ENCODE data around the gene FBXW10. TPM values are rescaled to one million over a fixed set of nuclear protein-coding genes. Genes with fewer than 3 reads are reported as not detected.
A peak's percentile ranks its signal among the peaks of the same experiment; 100 is the strongest.
"Not testable (repeated sequence)": the region's sequence is repeated elsewhere in the genome, so short reads cannot be mapped to it uniquely, and the experiment has no call there.

FBXW10 gene
- total and polyA plus RNA-seq, 10 of the 15 experiments (the other 5 are each of a cell fraction or from before 2014, with no cell fraction given), result 0.01 to 0.11 TPM; not detected in 8

GRCh38 chr17:18772471-18772870, 28.6 kb downstream of the FBXW10 start (continued):
- TF ChIP-seq BCLAF1 (IDR thresholded peaks at IDR 0.05) (no peak), NFXL1 (IDR thresholded peaks at IDR 0.05; ENCODE audit: borderline replicate concordance) (no peak)

- POLR2A ChIA-PET; H3K36me3 ChIP-seq (ENCODE audit: control insufficient read depth in 2 of 2, insufficient read depth in 2 of 2, low read length in 1 of 2); RAD21 ChIA-PET (ENCODE audit: unreplicated experiment); intact Hi-C loops (cut with micrococcal nuclease; ENCODE audit: unreplicated experiment); H3K27me3 ChIP-seq (replicated peaks in 1 of 2; ENCODE audit: control insufficient read depth in 2 of 2, insufficient read depth in 2 of 2, low read length in 1 of 2); H3K9me3 ChIP-seq (replicated peaks; ENCODE audit: control insufficient read depth, insufficient read depth, low read length); H4K20me1 ChIP-seq (ENCODE audit: control insufficient read depth, insufficient read depth); in situ Hi-C loops (cut with MboI); H3K4me1 ChIP-seq (ENCODE audit: control insufficient read depth, insufficient read depth, low read length); CTCF ChIA-PET; SMC1A ChIA-PET (ENCODE audit: uncharacterized antibody, unreplicated experiment): not testable (repeated sequence)
- Histone ChIP-seq H3K4me3 (peak within 1 kb of the TSS; percentile 58; the same call in 1 of the 2 replicates), H3K4me2 (ENCODE audit: control insufficient read depth, insufficient read depth) (0 out of 2 replicates have a peak within 1 kb of the TSS, but pooled peaks have one; percentile 9), H3K9ac (ENCODE audit: control insufficient read depth, insufficient read depth, low read length) (peak within 1 kb of the TSS; percentile 56; the same call in 1 of the 2 replicates), H3K79me2 (ENCODE audit: control insufficient read depth, insufficient read depth, low read length) (peaks cover 10% of the 10 kb centered on the region), H3K27ac (ENCODE audit: control insufficient read depth, insufficient read depth) (peak within 1 kb of the TSS; percentile 55; the same call in 1 of the 2 replicates), H2AFZ (ENCODE audit: control insufficient read depth, low read depth, low read length) (peak within 1 kb of the TSS; percentile 51)
- under 1% methylated on average over 36 of the region's 56 CpGs for WGBS (ENCODE audit: insufficient coverage, insufficient replicate concordance, low lambda C conversion rate, missing lambda C conversion rate)
- TSS peak; percentile 69 for BruUV-seq (replicated peaks)
- peak; percentile 77 for DNase-seq (ENCODE audit: low read depth, low spot score)
- FAIRE-seq, result peak; percentile 80
- ATAC-seq, result peak; percentile 100
- TF ChIP-seq PML (IDR thresholded peaks at IDR 0.05; ENCODE audit: low read length) (peak; percentile 33; the same call in 1 of the 2 replicates), CHD2 (IDR thresholded peaks at IDR 0.05; ENCODE audit: borderline replicate concordance, low read depth, low read length) (peak; percentile 41; the same call in 1 of the 2 replicates), IKZF1 (conservative IDR thresholded peaks at IDR 0.05) (peak; percentile 50; the same call in 1 of the 2 replicates), YY1 (IDR thresholded peaks at IDR 0.05; ENCODE audit: low read depth, low read length) (peak; percentile 94), POU2F2 (IDR thresholded peaks at IDR 0.05; ENCODE audit: borderline replicate concordance, low read depth, low read length) (peak; percentile 67; the same call in 1 of the 3 replicates), POLR2AphosphoS5 (IDR thresholded peaks at IDR 0.05; ENCODE audit: low read length) (peak; percentile 67; the same call in 1 of the 2 replicates), SP1 (IDR thresholded peaks at IDR 0.05; ENCODE audit: low read depth, low read length) (peak; percentile 39), SIX5 (IDR thresholded peaks at IDR 0.05; ENCODE audit: low read depth, low read length, severe bottlenecking) (peak; percentile 64), SMARCA5 (IDR thresholded peaks at IDR 0.05) (peak; percentile 68; the same call in 1 of the 2 replicates), ATF7 (IDR thresholded peaks at IDR 0.05; ENCODE audit: low read depth) (peak; percentile 32; the same call in 1 of the 2 replicates), HCFC1 (IDR thresholded peaks at IDR 0.05; ENCODE audit: low read length) (peak; percentile 81), CBFB (IDR thresholded peaks at IDR 0.05; ENCODE audit: low read depth) (0 out of 2 replicates have a peak, but pooled peaks have one; percentile 20), SMAD5 (IDR thresholded peaks at IDR 0.05; ENCODE audit: low read depth) (0 out of 2 replicates have a peak, but pooled peaks have one; percentile 40), NR2C1 (IDR thresholded peaks at IDR 0.05) (peak; percentile 50)
- TF ChIP-seq, protein P1, sequence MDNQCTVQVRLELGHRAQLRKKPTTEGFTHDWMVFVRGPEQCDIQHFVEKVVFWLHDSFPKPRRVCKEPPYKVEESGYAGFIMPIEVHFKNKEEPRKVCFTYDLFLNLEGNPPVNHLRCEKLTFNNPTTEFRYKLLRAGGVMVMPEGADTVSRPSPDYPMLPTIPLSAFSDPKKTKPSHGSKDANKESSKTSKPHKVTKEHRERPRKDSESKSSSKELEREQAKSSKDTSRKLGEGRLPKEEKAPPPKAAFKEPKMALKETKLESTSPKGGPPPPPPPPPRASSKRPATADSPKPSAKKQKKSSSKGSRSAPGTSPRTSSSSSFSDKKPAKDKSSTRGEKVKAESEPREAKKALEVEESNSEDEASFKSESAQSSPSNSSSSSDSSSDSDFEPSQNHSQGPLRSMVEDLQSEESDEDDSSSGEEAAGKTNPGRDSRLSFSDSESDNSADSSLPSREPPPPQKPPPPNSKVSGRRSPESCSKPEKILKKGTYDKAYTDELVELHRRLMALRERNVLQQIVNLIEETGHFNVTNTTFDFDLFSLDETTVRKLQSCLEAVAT (IDR thresholded peaks at IDR 0.05), result 0 out of 2 replicates have a peak, but pooled peaks have one; percentile 22
- TF ChIP-seq, protein P2, sequence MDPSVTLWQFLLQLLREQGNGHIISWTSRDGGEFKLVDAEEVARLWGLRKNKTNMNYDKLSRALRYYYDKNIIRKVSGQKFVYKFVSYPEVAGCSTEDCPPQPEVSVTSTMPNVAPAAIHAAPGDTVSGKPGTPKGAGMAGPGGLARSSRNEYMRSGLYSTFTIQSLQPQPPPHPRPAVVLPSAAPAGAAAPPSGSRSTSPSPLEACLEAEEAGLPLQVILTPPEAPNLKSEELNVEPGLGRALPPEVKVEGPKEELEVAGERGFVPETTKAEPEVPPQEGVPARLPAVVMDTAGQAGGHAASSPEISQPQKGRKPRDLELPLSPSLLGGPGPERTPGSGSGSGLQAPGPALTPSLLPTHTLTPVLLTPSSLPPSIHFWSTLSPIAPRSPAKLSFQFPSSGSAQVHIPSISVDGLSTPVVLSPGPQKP (IDR thresholded peaks at IDR 0.05; ENCODE audit: low read depth, low read length), result peak; percentile 59; the same call in 1 of the 2 replicates
Observed at GRCh38 chr17:18780991-18781718, 37.3 kb downstream of the FBXW10 start, which contains the start of gene TVP23B. TSS of gene TVP23B (plus strand) at chr17:18781183. CDS start at chr17:18781294, 111 bp downstream.

All from GM12878 (cell line).